ENCODE data around the gene CLSTN2. TPM values are rescaled to one million over a fixed set of nuclear protein-coding genes. Genes with fewer than 3 reads are reported as not detected.

Gene CLSTN2
- total RNA-seq, 1 donor from 2014 or later, result not detected

DNA sequence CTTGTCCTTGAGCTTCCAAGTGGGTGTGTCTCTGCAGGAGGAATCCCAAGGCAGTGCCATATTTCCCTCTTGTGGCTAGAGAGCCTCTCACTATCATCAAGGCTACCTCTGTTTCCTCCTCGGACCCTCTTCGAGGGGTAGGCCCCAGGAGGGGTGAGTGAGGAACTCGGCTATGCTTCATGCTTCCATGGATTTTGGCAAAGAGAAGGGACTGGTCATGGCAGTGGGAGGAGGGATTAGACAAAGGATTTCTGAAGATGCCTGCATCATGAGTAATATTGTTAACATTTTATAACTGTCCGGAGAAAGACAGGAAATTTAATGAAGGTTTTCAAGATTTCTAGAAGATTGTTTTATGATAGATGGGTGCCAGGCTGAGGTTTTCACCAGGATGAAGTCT lies 241.5 kb downstream of the CLSTN2 start:
- TF ChIP-seq, protein P1, sequence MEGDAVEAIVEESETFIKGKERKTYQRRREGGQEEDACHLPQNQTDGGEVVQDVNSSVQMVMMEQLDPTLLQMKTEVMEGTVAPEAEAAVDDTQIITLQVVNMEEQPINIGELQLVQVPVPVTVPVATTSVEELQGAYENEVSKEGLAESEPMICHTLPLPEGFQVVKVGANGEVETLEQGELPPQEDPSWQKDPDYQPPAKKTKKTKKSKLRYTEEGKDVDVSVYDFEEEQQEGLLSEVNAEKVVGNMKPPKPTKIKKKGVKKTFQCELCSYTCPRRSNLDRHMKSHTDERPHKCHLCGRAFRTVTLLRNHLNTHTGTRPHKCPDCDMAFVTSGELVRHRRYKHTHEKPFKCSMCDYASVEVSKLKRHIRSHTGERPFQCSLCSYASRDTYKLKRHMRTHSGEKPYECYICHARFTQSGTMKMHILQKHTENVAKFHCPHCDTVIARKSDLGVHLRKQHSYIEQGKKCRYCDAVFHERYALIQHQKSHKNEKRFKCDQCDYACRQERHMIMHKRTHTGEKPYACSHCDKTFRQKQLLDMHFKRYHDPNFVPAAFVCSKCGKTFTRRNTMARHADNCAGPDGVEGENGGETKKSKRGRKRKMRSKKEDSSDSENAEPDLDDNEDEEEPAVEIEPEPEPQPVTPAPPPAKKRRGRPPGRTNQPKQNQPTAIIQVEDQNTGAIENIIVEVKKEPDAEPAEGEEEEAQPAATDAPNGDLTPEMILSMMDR (IDR thresholded peaks at IDR 0.05), result no peak
- Mint-ChIP-seq H3K9me3 (no peaks in the 10 kb centered on the region), H3K4me1 (no peaks in the 10 kb centered on the region), H3K36me3 (ENCODE audit: low read depth) (no peaks in the 10 kb centered on the region), H3K27me3 (peaks cover 2% of the 10 kb centered on the region), H3K27ac (no peak overlapping the region), H3K4me3 (no peak overlapping the region)
- ChIA-PET POLR2A (no interaction called here), CTCF (no interaction called here)
- intact Hi-C loops (cut with micrococcal nuclease), result no loop called here
- ATAC-seq (ENCODE audit: low read depth) (no peak), DNase-seq (no peak)

DNA sequence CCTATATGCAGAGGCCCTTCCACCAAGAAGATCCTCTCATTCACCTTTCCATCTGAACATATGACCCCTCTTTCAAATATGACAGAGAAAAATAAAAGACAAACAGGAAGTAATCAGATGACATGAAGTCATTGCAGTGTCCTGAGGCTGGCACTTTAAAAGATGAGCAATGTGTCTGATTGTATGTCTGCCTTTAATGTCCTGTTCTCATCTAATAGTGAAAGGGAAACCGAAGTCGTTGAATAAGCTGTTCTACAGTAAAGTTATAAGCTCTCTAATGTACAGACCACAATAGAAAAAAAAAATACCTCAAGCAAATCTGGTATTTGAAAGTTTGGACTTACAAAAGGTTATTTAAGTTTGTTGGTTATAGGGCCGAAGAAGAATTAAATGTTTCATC lies 243.0 kb downstream of the CLSTN2 start:
- Mint-ChIP-seq H3K36me3 (ENCODE audit: low read depth) (no peaks in the 10 kb centered on the region), H3K9me3 (no peaks in the 10 kb centered on the region), H3K4me1 (no peaks in the 10 kb centered on the region), H3K27ac (no peak overlapping the region), H3K4me3 (no peak overlapping the region), H3K27me3 (peaks cover 2% of the 10 kb centered on the region)
- no peak for ATAC-seq (ENCODE audit: low read depth)
- no peak for DNase-seq
- ChIA-PET POLR2A (no interaction called here), CTCF (no interaction called here)
- intact Hi-C loops (cut with micrococcal nuclease), result no loop called here
- TF ChIP-seq, protein P1 (IDR thresholded peaks at IDR 0.05), result no peak

DNA sequence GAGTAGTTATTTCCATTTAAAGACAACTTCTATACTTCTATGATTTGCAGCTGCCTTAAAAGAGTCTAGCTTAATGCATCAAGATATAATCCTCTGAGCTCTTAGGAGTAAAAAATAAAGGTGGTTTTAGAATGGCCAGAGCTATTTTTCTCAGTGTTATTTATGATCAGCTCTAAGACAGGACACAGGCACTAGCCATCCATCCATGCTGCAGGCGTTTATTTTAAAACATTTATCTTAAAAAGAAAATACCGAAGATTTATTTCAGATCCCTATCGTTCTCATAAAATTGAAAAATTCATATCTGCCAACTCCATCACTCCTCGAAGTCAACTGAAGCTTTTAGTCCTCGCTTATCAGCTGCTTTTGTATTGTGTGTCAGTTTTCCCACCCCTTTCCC lies 243.5 kb downstream of the CLSTN2 start:
- ATAC-seq (ENCODE audit: low read depth) (no peak), DNase-seq (no peak)
- Mint-ChIP-seq H3K27ac (no peak overlapping the region), H3K4me1 (no peaks in the 10 kb centered on the region), H3K36me3 (ENCODE audit: low read depth) (no peaks in the 10 kb centered on the region), H3K4me3 (no peak overlapping the region), H3K27me3 (peaks cover 2% of the 10 kb centered on the region), H3K9me3 (no peaks in the 10 kb centered on the region)
- intact Hi-C loops (cut with micrococcal nuclease), result no loop called here
- TF ChIP-seq, protein P1 (IDR thresholded peaks at IDR 0.05), result no peak
- ChIA-PET POLR2A (no interaction called here), CTCF (no interaction called here)

DNA sequence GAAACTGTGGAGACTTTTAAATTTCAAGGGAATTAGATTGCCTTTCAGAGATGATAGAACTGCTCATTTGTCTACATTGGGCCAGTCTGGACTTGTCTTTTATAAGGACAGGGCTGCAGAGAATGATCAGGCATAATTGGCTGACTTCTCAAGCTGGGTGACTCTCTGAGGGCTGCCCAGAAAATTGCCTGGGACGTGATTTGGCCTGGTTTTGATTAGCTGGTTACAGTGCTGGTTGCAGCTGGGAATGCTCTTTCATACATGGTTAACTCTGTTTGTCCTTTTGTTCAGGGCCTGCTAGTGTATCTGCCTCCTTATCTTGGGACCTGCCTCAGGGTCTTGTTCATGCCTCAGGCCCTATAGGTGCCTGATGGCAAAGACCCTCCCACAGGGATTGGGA lies 245.6 kb downstream of the CLSTN2 start:
- DNase-seq (no peak), ATAC-seq (ENCODE audit: low read depth) (no peak)
- Mint-ChIP-seq H3K36me3 (ENCODE audit: low read depth) (no peaks in the 10 kb centered on the region), H3K27ac (no peak overlapping the region), H3K4me1 (no peaks in the 10 kb centered on the region), H3K27me3 (peaks cover 2% of the 10 kb centered on the region), H3K4me3 (no peak overlapping the region), H3K9me3 (no peaks in the 10 kb centered on the region)
- intact Hi-C loops (cut with micrococcal nuclease), result no loop called here
- ChIA-PET CTCF (no interaction called here), POLR2A (no interaction called here)
- TF ChIP-seq, protein P1 (IDR thresholded peaks at IDR 0.05), result no peak

DNA sequence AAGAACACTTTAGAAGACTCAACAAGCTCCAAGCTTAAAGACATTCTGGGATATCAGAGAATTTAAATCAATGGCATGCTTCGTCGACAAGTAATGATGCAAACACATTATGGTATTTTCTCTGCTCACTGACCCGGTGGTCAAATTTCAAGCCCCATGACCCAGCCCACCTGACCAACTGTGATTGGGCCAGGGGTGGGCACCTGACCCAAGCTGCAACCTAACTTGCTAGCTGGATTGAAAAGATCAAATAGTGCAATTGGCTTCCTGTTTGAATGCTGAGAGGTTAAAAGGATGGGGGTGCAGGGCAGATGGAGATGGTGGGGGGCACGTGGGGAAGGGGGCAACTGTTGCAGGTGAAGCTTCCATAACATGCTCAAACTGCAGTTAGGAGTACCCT lies 250.4 kb downstream of the CLSTN2 start:
- intact Hi-C loops (cut with micrococcal nuclease), result no loop called here
- no peaks in the 10 kb centered on the region for H3K9me3 Mint-ChIP-seq
- no peak overlapping the region for H3K4me3 Mint-ChIP-seq
- DNase-seq, result no peak
- H3K4me1 Mint-ChIP-seq, result no peaks in the 10 kb centered on the region
- no peak for ATAC-seq (ENCODE audit: low read depth)
- H3K27ac Mint-ChIP-seq, result no peak overlapping the region
- H3K36me3 Mint-ChIP-seq (ENCODE audit: low read depth), result no peaks in the 10 kb centered on the region
- ChIA-PET CTCF (no interaction called here), POLR2A (no interaction called here)
- TF ChIP-seq, protein P1 (IDR thresholded peaks at IDR 0.05), result no peak
- peaks cover 2% of the 10 kb centered on the region for H3K27me3 Mint-ChIP-seq

All from activated B cell treated with CpG ODN at 0.5 μM for 24 hours (primary cell).